Stimulated activated CD8-positive, alpha-beta memory T cell treated with anti-CD3 and anti-CD28 coated beads, Interleukin-15, amount 100 ng/mL, for 48 hours (primary cell): ENCODE results near the gene POMGNT1.

Source experiments
- DNase-seq, 2 donors: peaks; one replicate each; pipeline ENCODE4 v3.0.0-alpha.2; 2020; ENCODE audit warnings: low read depth in 2 of 2

POMGNT1 gene

DNA sequence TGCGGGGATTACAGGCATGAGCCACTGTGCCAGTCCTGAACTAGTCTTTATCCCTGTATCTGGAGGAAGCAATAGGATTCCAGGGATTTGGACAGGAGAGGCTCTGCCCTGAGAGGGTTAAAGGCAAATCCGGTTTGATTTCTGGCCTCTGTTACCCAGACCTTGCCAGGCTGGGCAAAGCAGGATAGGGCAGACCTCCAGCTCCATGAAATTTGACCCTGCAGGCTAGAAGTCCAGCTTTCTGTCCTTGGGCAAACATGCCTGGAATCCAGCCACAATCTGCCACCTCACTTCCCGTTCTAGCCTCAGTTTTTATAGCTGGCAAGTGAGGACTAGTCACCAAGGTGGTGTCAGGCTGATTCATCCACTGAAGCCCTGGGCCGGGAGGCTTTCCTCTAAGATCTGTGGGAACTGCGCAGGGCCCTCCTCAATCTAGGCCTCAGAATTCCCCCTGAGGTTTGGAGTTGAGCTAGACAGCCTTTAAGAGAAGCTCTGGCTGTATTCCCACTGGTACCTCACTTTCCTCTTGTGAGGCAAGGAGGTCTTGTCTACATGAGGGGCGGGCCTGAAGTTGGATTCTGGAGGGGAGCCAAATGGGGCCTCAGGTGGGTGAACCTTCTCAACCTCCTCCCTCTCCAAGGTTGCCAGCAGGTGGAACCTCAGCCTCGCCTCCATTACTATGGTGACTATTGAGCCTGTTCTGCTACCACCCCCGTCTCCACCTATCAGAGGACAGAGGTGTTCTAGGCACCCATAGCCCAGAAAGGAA is 15.0 kb downstream of the POMGNT1 start:
- DNase-seq = no peak

DNA sequence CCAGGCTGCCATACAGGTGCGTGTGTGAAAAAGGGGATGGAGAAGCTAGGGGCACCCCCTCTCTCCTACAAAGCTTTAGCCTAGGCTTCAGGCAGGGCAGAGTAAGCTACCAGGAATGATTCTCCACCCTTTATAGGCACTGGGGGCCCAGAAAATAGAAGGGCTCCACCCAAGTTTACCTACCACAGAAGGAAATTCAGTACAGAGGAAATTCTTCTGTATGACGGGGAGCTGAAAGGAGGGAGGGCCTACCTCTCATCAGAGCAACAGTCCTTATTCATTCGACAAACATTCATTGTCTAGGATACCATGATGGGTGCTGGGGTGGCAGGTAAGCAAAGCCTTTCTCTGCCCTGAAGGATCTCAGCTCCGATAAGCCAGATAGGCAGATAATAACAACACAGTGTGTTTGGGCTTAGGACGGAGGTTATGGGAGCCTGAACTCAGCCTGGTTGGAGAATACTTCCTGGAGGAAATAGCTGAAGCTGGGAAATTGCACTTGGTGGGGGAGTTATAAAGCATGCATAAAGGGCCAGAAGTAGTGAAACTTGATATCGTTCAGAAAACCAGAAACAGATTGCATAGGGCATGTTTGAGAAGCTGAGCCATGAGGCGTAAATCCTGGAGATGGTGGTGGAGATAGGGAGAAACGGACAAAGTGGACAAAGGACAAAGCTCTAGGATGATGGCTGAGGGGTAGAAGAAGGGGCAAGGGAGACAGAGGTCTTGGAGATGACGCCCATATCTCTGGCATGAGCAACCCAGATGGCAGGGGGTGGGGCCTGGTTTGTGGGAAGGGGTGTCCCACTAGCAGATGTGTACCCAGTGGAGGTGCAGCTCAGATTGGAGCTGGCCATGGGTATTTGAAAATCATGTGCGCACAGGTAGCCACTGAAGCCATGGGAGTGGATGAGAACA is 16.6 kb downstream of the POMGNT1 start:
- DNase-seq = no peak

GRCh38 chr1:46180082-46180616 is 18.1 kb downstream of the POMGNT1 start:
- no peak for DNase-seq

- no peak for DNase-seq
Measured at GRCh38 chr1:46179138-46180081, 18.8 kb downstream of the POMGNT1 start.

GRCh38 chr1:46176211-46176865 is 21.9 kb downstream of the POMGNT1 start, which contains the start of gene P3R3URF:
Gene P3R3URF (minus strand): TSS chr1:46176488. CDS start chr1:46176471, 17 bp downstream.
- DNase-seq = no peak

GRCh38 chr1:46175243-46175642 is 23.0 kb downstream of the POMGNT1 start:
- no peak for DNase-seq

DNA sequence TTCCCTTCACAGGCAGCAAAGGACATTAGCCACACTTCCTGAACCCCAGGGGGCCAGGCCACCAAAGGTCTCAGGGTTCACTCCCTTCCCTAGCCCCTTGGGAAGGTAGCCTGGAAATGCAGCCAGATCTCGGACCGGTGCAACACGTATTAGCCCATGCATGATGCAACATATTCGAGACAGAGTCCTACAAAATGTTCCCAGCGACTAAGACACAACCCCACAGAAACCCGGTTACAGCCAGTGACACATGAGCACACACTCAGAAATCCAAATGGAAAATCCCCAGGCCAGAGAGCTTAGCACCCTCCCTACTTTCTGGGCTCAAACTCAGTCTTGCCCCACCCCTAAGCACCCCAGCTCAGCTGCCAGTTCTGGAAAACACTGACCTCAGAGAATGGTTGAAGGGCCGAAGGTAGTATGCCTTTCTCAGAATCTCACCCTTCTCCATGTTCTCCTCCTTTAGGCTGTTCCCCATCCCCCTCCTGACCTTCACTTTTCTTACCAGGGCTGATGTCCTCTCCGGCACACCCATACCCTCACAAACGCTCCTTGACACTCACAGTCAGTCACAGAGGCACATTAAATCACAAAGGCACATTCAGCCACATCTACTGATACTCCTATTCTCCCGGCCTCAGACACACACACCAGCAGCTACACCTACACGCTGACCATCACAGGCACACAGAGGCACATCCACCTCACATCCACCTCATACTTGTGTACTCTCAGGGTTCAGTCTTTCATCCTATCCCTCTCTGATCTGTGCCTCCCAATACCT is 23.6 kb downstream of the POMGNT1 start, which contains the start of gene TSPAN1:
Gene TSPAN1, plus strand, starts transcription at position 640 of the 784 bp plus-strand sequence. CDS start 6,021 bp downstream, outside the sequence.
- DNase-seq = no peak

GRCh38 chr1:46173361-46173856 is 24.8 kb downstream of the POMGNT1 start:
- DNase-seq = no peak

GRCh38 chr1:46172321-46172720 is 25.9 kb downstream of the POMGNT1 start:
- no peak for DNase-seq

- no peak for DNase-seq
Measured at GRCh38 chr1:46171871-46172270, 26.4 kb downstream of the POMGNT1 start.

- DNase-seq = no peak
Measured at GRCh38 chr1:46171351-46171750, 26.9 kb downstream of the POMGNT1 start.

GRCh38 chr1:46169811-46170454 is 28.3 kb downstream of the POMGNT1 start:
- DNase-seq = no peak

DNA sequence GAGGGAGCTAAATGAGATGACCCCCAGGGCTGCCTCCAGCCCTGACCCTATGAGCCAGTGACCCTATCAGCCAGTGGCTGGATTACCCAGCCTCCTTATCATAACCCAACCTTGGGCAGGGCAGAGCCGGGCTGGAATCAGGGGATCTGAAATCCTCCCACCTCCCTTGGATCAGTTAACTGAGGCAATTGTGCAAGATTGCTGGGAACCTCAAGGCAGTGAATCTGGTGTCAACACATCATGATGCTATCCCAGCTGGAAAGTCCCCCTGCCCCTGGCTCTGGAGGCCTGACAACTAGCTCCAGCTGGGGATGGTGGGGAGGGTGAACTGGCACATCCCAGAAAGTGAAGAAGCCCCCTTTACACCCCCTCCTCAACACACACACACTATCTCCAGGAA is 29.8 kb downstream of the POMGNT1 start:
- no peak for DNase-seq

- no peak for DNase-seq
Measured at GRCh38 chr1:46166521-46167462, 31.4 kb downstream of the POMGNT1 start.

DNA sequence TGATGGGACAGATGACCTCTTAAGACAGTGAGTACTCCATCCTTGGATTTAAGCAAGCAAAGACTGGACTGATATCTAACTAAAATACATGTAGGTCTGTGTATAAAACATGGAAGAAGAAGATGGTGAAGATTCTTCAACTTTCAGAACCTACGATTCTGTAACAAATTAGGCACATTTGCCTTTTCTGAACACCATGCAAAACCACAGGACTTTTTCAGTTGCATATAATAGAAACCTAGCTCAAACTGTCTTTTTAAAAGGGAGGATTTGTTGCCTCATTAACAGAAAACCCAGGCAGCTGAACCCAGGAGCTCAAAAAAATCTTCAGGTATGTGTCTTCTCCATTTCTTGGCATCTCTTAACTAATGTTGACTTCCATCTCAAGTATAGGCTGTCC is 38.0 kb downstream of the POMGNT1 start:
- no peak for DNase-seq

GRCh38 chr1:46159516-46159915 is 38.7 kb downstream of the POMGNT1 start:
- no peak for DNase-seq

DNA sequence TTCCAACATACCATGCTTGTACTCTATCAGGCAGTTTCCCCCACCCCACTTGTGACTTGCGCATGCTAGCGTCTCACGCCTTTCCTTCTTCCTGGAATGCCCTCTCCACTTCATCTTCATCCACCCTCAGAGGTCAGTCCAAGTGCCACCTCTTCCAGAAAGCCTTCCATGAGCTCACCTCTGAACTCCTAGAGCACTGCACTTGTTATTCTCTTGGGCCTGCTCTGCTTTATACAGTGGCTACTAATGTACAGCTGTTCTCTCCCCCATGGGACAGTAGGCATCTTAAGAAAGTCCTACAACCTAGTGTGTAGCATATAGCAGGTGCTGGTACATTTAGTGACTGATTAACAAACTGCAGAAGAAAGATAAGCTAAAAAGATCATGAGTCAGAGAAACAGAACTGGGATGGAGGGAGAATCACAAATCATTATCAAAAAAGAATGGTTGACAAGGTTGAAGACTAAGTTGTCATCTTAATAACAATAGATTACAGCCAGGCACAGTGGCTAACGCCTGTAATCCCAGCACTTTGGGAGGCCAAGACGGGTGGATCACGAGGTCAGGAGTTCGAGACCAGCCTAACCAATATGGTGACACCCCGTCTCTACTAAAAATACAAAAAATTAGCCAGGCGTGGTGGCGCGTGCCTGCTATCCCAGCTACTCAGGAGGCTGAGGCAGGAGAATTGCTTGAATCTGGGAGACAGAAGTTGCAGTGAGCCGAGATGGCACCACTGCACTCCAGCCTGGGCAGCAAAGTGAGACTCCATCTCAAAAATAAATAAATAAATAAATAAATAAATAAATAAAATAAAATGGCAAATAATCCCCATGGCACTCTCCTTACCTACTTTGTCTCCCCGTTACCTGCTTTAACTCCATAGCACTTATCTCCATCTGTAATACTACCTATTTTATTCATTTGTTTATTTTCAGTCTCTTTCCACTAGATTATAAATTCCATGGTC is 39.6 kb downstream of the POMGNT1 start:
- DNase-seq = no peak
